Naive thymus-derived CD8-positive, alpha-beta T cell (primary cell): ENCODE data around the gene C2orf69. TPM values are rescaled to one million over a fixed set of nuclear protein-coding genes. Genes with fewer than 3 reads are reported as not detected.

Experiments
- polyA plus RNA-seq, 3 donors: library from polyadenylated mRNA; unstranded; fragments of 300-500 nt; fragmentation: Illumina TruSeq; gene quantifications; one replicate each; pipeline ENCODE4 v1.2.3, GENCODE V29; 2021
- total RNA-seq, 8 experiments: library from RNA in 2 of 8; stranded (reverse) in 2 of 8; gene quantifications; one replicate each; pipeline ENCODE4 v1.2.3 and lab custom pipeline; 2021 to 2026

Gene C2orf69
- total and polyA plus RNA-seq, 5 experiments from 2014 or later, result 11.6 to 14.4 (median 13.2) TPM

Other genes with a start within 250 kb of the C2orf69 start
- gene FTCDNL1, start 60.1 kb upstream of the C2orf69 start, total RNA-seq, result 1 to 10 TPM; 2.3 to 3.0 TPM
- gene FTCDNL1, start 60.1 kb upstream of the C2orf69 start, polyA plus RNA-seq, result 1 to 10 TPM; 1.2 to 3.2 (median 1.8) TPM
- gene TYW5, start 44.2 kb downstream of the C2orf69 start, total RNA-seq, result 10 to 100 TPM; 13.8 to 14.6 TPM
- 1 to 10 TPM; 3.5 to 4.2 (median 3.7) TPM for gene TYW5, start 44.2 kb downstream of the C2orf69 start, polyA plus RNA-seq
- 10 to 100 TPM; 17.9 to 18.5 TPM for gene MAIP1, start 44.3 kb downstream of the C2orf69 start, total RNA-seq
- gene MAIP1, start 44.3 kb downstream of the C2orf69 start, polyA plus RNA-seq, result 10 to 100 TPM; 11.5 to 16.8 (median 12.6) TPM